Mucosa of descending colon (tissue), 3 donors: Measurements from ENCODE around the gene HDAC9. TPM values are rescaled to one million over a fixed set of nuclear protein-coding genes. Genes with fewer than 3 reads are reported as not detected.

Experiments used
- ATAC-seq: fragments of 200-7000 bp; cut with Tn5 transposase; one replicate; pipeline ENCODE4 v1.9.1; 2020; ENCODE audit warnings: mild to moderate bottlenecking, moderate library complexity
- DNase-seq, 3 donors: peaks; one replicate each; pipeline ENCODE4 v3.0.0-alpha.2; 2020
- H3K36me3 ChIP-seq: fragments of 200-600 bp; one replicate; pipeline ENCODE4 v1.8.0; 2021; ENCODE audit warnings: low read depth, mild to moderate bottlenecking
- H3K4me1 ChIP-seq: fragments of 200-600 bp; one replicate; pipeline ENCODE4 v1.8.0; 2021; ENCODE audit warnings: low read depth, mild to moderate bottlenecking
- H3K4me3 ChIP-seq: fragments of 200-600 bp; one replicate; pipeline ENCODE4 v1.8.0; 2021; ENCODE audit warnings: mild to moderate bottlenecking
- H3K9me3 ChIP-seq: fragments of 200-600 bp; one replicate; pipeline ENCODE4 v1.8.0; 2021; ENCODE audit warnings: mild to moderate bottlenecking
- intact Hi-C, 2 donors: fragments of 100-400 bp; cut with DNase I in 1 of 2; cut with micrococcal nuclease in 1 of 2; formaldehyde crosslinking; loops; one replicate each; pipeline versions ENCODE4 v1.11.0 to v1.11.1; 2022; cut with DNase I, micrococcal nuclease
- total RNA-seq, 3 donors: library from RNA; stranded (reverse); fragmentation: NEBNext Ultra II Directional in 2 of 3; extraction: Animal tissue kit (Norgen Biotek cat#: 25700) in 2 of 3; gene quantifications; one replicate each; pipeline versions ENCODE4 v1.2.1 to v1.2.4, GENCODE V29; 2021 to 2023
- TF ChIP-seq, protein P1 (sequence below): fragments of 200-600 bp; IDR thresholded peaks from one replicate; pipeline ENCODE4 v1.8.0; 2022; ENCODE audit warnings: antibody characterized with exemption, mild to moderate bottlenecking
- donor health status: DM: no; HTN: no; CAD: no; lungs with moderate emphysema.
- donor health status: DM: no; HTN: no; CAD: no.
- donor health status: DM: no; HTN: yes; CAD: no.

The HDAC9 gene
- total RNA-seq, 3 donors from 2014 or later = 16.0 to 20.4 (median 17.5) TPM

DNA sequence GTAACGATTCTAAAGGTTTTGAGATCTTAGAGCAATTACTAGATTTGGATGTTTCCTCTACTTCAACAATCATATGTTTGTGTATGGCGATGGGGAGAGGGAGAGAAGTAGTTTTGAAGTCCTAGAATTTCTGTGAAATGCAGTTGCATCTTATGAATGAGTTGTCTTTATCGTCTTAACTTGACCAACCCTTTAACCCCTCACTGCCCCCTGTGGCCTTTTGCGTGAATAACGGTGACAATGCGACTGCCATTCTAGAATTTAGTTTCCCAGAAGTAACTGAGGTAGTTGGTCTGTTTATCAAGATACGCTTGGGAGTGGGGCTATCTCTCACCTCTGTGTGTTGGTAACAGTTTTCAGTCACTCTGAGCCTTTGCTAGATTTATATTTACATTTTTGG lies 204.6 kb downstream of the HDAC9 start:
- DNase-seq (no peak), ATAC-seq (no peak)
- Histone ChIP-seq H3K36me3 (no peaks in the 10 kb centered on the region), H3K4me3 (no peak overlapping the region), H3K4me1 (no peaks in the 10 kb centered on the region), H3K9me3 (no peaks in the 10 kb centered on the region)
- TF ChIP-seq, protein P1, sequence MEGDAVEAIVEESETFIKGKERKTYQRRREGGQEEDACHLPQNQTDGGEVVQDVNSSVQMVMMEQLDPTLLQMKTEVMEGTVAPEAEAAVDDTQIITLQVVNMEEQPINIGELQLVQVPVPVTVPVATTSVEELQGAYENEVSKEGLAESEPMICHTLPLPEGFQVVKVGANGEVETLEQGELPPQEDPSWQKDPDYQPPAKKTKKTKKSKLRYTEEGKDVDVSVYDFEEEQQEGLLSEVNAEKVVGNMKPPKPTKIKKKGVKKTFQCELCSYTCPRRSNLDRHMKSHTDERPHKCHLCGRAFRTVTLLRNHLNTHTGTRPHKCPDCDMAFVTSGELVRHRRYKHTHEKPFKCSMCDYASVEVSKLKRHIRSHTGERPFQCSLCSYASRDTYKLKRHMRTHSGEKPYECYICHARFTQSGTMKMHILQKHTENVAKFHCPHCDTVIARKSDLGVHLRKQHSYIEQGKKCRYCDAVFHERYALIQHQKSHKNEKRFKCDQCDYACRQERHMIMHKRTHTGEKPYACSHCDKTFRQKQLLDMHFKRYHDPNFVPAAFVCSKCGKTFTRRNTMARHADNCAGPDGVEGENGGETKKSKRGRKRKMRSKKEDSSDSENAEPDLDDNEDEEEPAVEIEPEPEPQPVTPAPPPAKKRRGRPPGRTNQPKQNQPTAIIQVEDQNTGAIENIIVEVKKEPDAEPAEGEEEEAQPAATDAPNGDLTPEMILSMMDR = no peak
- intact Hi-C loops = no loop called here

DNA sequence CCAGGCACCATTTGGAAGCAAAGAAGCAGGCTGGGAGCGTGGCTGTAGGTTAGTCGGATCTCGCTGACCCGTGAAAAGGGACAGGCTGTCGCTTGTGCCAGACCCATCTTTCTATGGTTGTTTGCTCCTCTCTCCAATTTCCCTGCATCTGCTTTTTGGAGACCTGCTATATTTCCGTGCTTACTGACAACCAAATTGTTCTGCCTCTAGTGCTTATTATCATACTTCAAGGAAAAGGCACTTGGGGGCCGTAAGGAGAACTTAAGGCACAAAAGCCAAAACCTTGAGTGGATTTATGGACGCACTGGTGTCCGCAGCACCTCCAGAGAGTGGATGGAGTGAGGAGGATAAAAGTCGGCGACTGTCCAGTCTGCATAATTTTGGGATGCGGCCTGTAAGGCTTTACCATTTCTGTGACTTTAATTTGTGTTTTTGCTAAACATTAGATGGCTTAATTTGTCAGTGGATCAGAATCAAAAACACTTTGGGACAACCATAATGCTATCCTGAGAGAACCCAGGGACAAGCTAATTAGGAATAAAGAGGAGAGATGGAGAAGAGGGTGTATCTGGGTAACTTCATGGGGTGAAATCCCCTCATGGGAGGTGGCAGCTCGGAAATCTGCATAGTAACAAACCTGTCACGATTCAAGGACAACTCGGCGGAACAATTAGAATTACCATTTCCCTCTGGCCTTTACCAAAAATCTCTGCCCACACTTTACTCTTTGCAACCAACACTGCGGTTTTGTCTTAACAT lies 206.7 kb downstream of the HDAC9 start:
- Histone ChIP-seq H3K4me3 (no peak overlapping the region), H3K4me1 (no peaks in the 10 kb centered on the region), H3K9me3 (no peaks in the 10 kb centered on the region), H3K36me3 (no peaks in the 10 kb centered on the region)
- ATAC-seq (no peak), DNase-seq (no peak)
- intact Hi-C loops = no loop called here
- TF ChIP-seq, protein P1 = no peak

DNA sequence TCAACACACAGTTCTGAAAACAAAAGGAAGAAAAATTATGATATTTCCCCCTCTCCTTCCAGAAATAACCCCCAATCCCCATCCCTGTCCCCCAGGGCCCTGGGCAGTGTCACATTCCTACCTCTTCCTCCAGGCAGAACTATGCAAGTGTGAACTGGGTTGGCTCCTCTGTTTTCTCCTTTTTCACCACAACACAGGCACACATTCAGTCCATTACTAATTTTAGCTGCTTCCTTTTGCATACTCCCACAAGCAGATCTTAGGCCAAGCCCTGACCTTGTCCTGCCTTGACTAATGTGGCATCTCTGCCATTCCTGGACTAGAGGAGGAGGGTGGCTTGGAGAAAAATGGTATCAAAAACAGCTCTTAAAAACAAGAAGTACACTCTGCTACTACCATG lies 208.1 kb downstream of the HDAC9 start:
- Histone ChIP-seq H3K4me3 (no peak overlapping the region), H3K4me1 (no peaks in the 10 kb centered on the region), H3K36me3 (no peaks in the 10 kb centered on the region), H3K9me3 (no peaks in the 10 kb centered on the region)
- ATAC-seq = no peak
- intact Hi-C loops = no loop called here
- TF ChIP-seq, protein P1 = no peak
- no peak for DNase-seq

DNA sequence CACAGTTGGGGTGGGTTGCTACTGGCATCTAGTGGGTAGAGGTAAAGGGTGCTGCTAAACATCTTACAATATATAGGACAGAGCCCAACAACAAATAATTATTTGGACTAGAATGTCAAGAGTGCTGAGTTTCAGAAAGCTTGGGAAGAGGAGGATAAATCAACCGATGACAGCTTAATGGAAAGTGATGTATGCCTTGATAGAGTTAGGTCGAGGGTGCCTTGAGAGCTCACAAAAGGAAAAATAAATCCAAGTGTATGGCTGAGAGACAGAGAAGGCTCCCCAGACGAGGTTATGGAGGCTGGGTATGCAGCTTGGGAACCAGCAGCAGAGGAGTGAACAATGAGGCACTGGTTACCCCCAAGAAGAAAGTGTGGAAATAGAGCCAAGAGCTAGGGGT lies 211.1 kb downstream of the HDAC9 start:
- intact Hi-C loops = no loop called here
- no peak for DNase-seq
- Histone ChIP-seq H3K9me3 (no peaks in the 10 kb centered on the region), H3K4me1 (no peaks in the 10 kb centered on the region), H3K36me3 (no peaks in the 10 kb centered on the region), H3K4me3 (no peak overlapping the region)
- TF ChIP-seq, protein P1 = no peak
- no peak for ATAC-seq

DNA sequence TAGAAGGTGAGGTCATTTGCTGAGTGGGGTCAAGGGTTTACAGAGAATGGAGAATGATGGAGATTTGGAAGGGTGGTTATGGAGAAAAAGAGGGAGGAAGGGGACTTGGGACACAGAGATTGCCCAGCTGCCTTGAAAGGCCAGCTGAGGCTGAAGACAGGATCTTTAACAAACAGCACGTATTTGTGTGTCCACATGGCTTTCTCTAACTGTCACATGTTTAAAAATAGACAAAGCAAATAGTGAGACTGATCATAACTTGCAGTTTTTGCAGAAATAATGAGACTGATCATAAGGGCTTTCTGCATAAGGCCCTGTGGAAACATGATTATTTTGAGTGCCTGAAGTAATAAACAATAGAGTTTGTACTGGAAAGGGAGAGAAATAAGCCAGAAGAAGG lies 212.7 kb downstream of the HDAC9 start:
- Histone ChIP-seq H3K9me3 (no peaks in the 10 kb centered on the region), H3K36me3 (no peaks in the 10 kb centered on the region), H3K4me1 (no peaks in the 10 kb centered on the region), H3K4me3 (no peak overlapping the region)
- DNase-seq (no peak), ATAC-seq (no peak)
- intact Hi-C loops = no loop called here
- TF ChIP-seq, protein P1 = no peak
